Mucosa of descending colon (tissue), 3 donors: Measurements from ENCODE around the gene DOCK10. TPM values are rescaled to one million over a fixed set of nuclear protein-coding genes. Genes with fewer than 3 reads are reported as not detected.

Experiments
- ATAC-seq: fragments of 200-7000 bp; cut with Tn5 transposase; one replicate; pipeline ENCODE4 v1.9.1; 2020; ENCODE audit warnings: mild to moderate bottlenecking, moderate library complexity
- DNase-seq, 3 donors: peaks; one replicate each; pipeline ENCODE4 v3.0.0-alpha.2; 2020
- H3K36me3 ChIP-seq: fragments of 200-600 bp; one replicate; pipeline ENCODE4 v1.8.0; 2021; ENCODE audit warnings: low read depth, mild to moderate bottlenecking
- H3K4me1 ChIP-seq: fragments of 200-600 bp; one replicate; pipeline ENCODE4 v1.8.0; 2021; ENCODE audit warnings: low read depth, mild to moderate bottlenecking
- H3K4me3 ChIP-seq: fragments of 200-600 bp; one replicate; pipeline ENCODE4 v1.8.0; 2021; ENCODE audit warnings: mild to moderate bottlenecking
- H3K9me3 ChIP-seq: fragments of 200-600 bp; one replicate; pipeline ENCODE4 v1.8.0; 2021; ENCODE audit warnings: mild to moderate bottlenecking
- CTCF ChIP-seq: fragments of 200-600 bp; IDR thresholded peaks from one replicate; pipeline ENCODE4 v1.8.0; 2022; ENCODE audit warnings: antibody characterized with exemption, mild to moderate bottlenecking
- intact Hi-C, 2 donors: fragments of 100-400 bp; cut with DNase I in 1 of 2; cut with micrococcal nuclease in 1 of 2; formaldehyde crosslinking; loops; one replicate each; pipeline versions ENCODE4 v1.11.0 to v1.11.1; 2022; cut with DNase I, micrococcal nuclease
- total RNA-seq, 3 donors: library from RNA; stranded (reverse); fragmentation: NEBNext Ultra II Directional in 2 of 3; extraction: Animal tissue kit (Norgen Biotek cat#: 25700) in 2 of 3; gene quantifications; one replicate each; pipeline versions ENCODE4 v1.2.1 to v1.2.4, GENCODE V29; 2021 to 2023
- donor health status: DM: no; HTN: no; CAD: no; lungs with moderate emphysema.
- donor health status: DM: no; HTN: no; CAD: no.
- donor health status: DM: no; HTN: yes; CAD: no.

The DOCK10 gene
- total RNA-seq, 3 donors from 2014 or later = 13.3 to 20.6 (median 14.7) TPM

- no peaks in the 10 kb centered on the region for H3K4me1 ChIP-seq
- H3K9me3 ChIP-seq = no peaks in the 10 kb centered on the region
- no peak for TF ChIP-seq CTCF
- no peak for ATAC-seq
- H3K4me3 ChIP-seq = no peak overlapping the region
- peaks cover 3% of the 10 kb centered on the region for H3K36me3 ChIP-seq
- intact Hi-C loops = no loop called here
- DNase-seq = no peak
Measured at GRCh38 chr2:224869601-224870233, 172.6 kb downstream of the DOCK10 start.

GRCh38 chr2:224865016-224865415 lies 177.3 kb downstream of the DOCK10 start:
- Histone ChIP-seq H3K36me3 (no peaks in the 10 kb centered on the region), H3K4me1 (no peaks in the 10 kb centered on the region), H3K9me3 (no peaks in the 10 kb centered on the region), H3K4me3 (no peak overlapping the region)
- TF ChIP-seq CTCF = no peak
- intact Hi-C loops = no loop called here
- DNase-seq (no peak), ATAC-seq (no peak)

GRCh38 chr2:224861266-224861665 lies 181.0 kb downstream of the DOCK10 start:
- no peak overlapping the region for H3K4me3 ChIP-seq
- no peak for ATAC-seq
- TF ChIP-seq CTCF = no peak
- no peaks in the 10 kb centered on the region for H3K4me1 ChIP-seq
- intact Hi-C loops = no loop called here
- H3K36me3 ChIP-seq = no peaks in the 10 kb centered on the region
- H3K9me3 ChIP-seq = no peaks in the 10 kb centered on the region
- no peak for DNase-seq

- no peaks in the 10 kb centered on the region for H3K9me3 ChIP-seq
- no peak for TF ChIP-seq CTCF
- no peak overlapping the region for H3K4me3 ChIP-seq
- intact Hi-C loops = no loop called here
- ATAC-seq (no peak), DNase-seq (no peak)
- H3K4me1 ChIP-seq = no peaks in the 10 kb centered on the region
- no peaks in the 10 kb centered on the region for H3K36me3 ChIP-seq
Measured at GRCh38 chr2:224860786-224861185, 181.5 kb downstream of the DOCK10 start.

GRCh38 chr2:224851811-224852210 lies 190.5 kb downstream of the DOCK10 start:
- intact Hi-C loops = no loop called here
- H3K4me3 ChIP-seq = no peak overlapping the region
- H3K9me3 ChIP-seq = no peaks in the 10 kb centered on the region
- no peak for DNase-seq
- no peak for ATAC-seq
- no peaks in the 10 kb centered on the region for H3K36me3 ChIP-seq
- no peak for TF ChIP-seq CTCF
- no peaks in the 10 kb centered on the region for H3K4me1 ChIP-seq

GRCh38 chr2:224850081-224850480 lies 192.2 kb downstream of the DOCK10 start:
- Histone ChIP-seq H3K9me3 (no peaks in the 10 kb centered on the region), H3K4me3 (no peak overlapping the region), H3K4me1 (no peaks in the 10 kb centered on the region), H3K36me3 (no peaks in the 10 kb centered on the region)
- no peak for DNase-seq
- no peak for TF ChIP-seq CTCF
- intact Hi-C loops = no loop called here
- ATAC-seq = no peak
